Heart left ventricle (tissue), 16 donors: ENCODE data around the gene OR2T35. TPM values are rescaled to one million over a fixed set of nuclear protein-coding genes. Genes with fewer than 3 reads are reported as not detected.

Experiments used
- ATAC-seq, 4 donors: fragments of 200-7000 bp; cut with Tn5 transposase; one replicate each; pipeline ENCODE4 v1.9.1; 2020 to 2022; ENCODE audit warnings: moderate library complexity in 4 of 4, mild to moderate bottlenecking in 3 of 4, moderate number of reproducible peaks in 1 of 4
- DNase-seq, 5 donors: peaks; one replicate each; pipeline ENCODE4 v3.0.0-alpha.2; 2020
- H3K27ac ChIP-seq, 12 donors: fragments of 200-600 bp; sonication (generic) in 4 of 12; one replicate each; pipeline versions ENCODE4 v1.5.0 to v1.8.0; 2016 to 2022; ENCODE audit warnings: mild to moderate bottlenecking in 2 of 12
- H3K27me3 ChIP-seq, 9 donors: fragments of 200-600 bp; sonication (generic) in 2 of 9; one replicate each; pipeline versions ENCODE4 v1.5.1 to v1.8.0; 2016 to 2022; ENCODE audit warnings: mild to moderate bottlenecking in 3 of 9
- H3K36me3 ChIP-seq, 9 donors: fragments of 200-600 bp; sonication (generic) in 2 of 9; one replicate each; pipeline versions ENCODE4 v1.5.0 to v1.8.0; 2018 to 2022; ENCODE audit warnings: mild to moderate bottlenecking in 2 of 9
- H3K4me1 ChIP-seq, 12 donors: fragments of 200-600 bp; sonication (generic) in 4 of 12; one replicate each; pipeline versions ENCODE4 v1.5.0 to v1.8.0; 2016 to 2022; ENCODE audit warnings: mild to moderate bottlenecking in 3 of 12
- H3K4me3 ChIP-seq, 12 donors: fragments of 200-600 bp; sonication (generic) in 4 of 12; one replicate each; pipeline versions ENCODE4 v1.5.0 to v1.8.0; 2017 to 2022; ENCODE audit warnings: mild to moderate bottlenecking in 9 of 12, moderate library complexity in 4 of 12
- H3K9me3 ChIP-seq, 12 donors: fragments of 200-600 bp; sonication (generic) in 4 of 12; one replicate each; pipeline versions ENCODE4 v1.5.0 to v1.8.0; 2016 to 2022; ENCODE audit warnings: mild to moderate bottlenecking in 1 of 12
- POLR2A ChIP-seq, 2 donors: fragments of 450-650 bp; IDR thresholded peaks; one replicate each; pipeline ENCODE4 v1.6.1; 2017; ENCODE audit warnings: antibody characterized with exemption in 2 of 2, mild to moderate bottlenecking in 2 of 2, moderate library complexity in 2 of 2
- WGBS, 4 donors: extraction: QIAGEN DNeasy Blood & Tissue Kit in 2 of 4; methylation state at CpG; one replicate each; pipeline versions ENCODE4 v1.1.5 to v1.1.7; 2013 to 2018; 5-methylcytosine and 5-hydroxymethylcytosine counted together
- intact Hi-C, 10 donors: fragments of 100-400 bp; cut with DNase I; formaldehyde crosslinking; loops; one replicate each; pipeline versions ENCODE4 v1.11.1 to v1.14.2; 2022
- polyA plus RNA-seq, 2 donors: library from polyadenylated mRNA; stranded (reverse); fragments of 200-250 nt; gene quantifications; one replicate each; pipeline ENCODE4 v1.2.3, GENCODE V29; 2013
- total RNA-seq, 9 donors: library from RNA; depleted of rRNA in 2 of 9; stranded (reverse); fragments of >200 nt in 2 of 9; fragmentation: NEBNext Ultra II Directional in 3 of 9; extraction: Animal tissue kit (Norgen Biotek cat#: 25700) in 3 of 9; gene quantifications; one replicate each; pipeline versions ENCODE4 v1.1.0 to v1.2.4, GENCODE V29; 2016 to 2023
- TF ChIP-seq, protein P1 (sequence below), 12 donors: fragments of 200-600 bp; sonication (generic) in 4 of 12; IDR thresholded peaks; one replicate each; pipeline versions ENCODE4 v1.5.0 to v1.8.0; 2018 to 2022; ENCODE audit warnings: antibody characterized with exemption in 12 of 12, mild to moderate bottlenecking in 5 of 12
- donor health status: ischemic (EF 13 %, LVEDD 7.1; RV severe dilation, severe dysfunction).
- donor health status: healthy with polysubstance abuse.
- donor health status: DM: no; HTN: yes; CAD: no.
- donor health status: DM: no; HTN: no; CAD: no.
- donor health status: ischemic (EF 25% LVEDD 6.9; RV normal size, moderate dysfunction).
- donor health status: ischemic (EF 25% LVEDD 5.7; RV mildly dilated, moderate dysfunction).
- donor health status: healthy.
- donor health status: DM: yes; HTN: yes; CAD: no.
- donor health status: ischemic (EF 35%, LVEDD 5.7; RV mildly dilated, moderate dysfunction).
- donor health status: nonischemic (EF 11% LVEDD 7.7; RV severe dilation, severe dysfunction).
- donor health status: DM: yes; HTN: yes; CAD: no.
- donor health status: PGD.
- donor health status: ischemic (EF 29% LVEDD 5.4; RV normal size, mild dysfunction).
- donor health status: nonischemic (EF 23%, LVEDD 6.1; RV moderate dilation, normal function).

Gene OR2T35
- total and polyA plus RNA-seq, 11 donors: not detected

DNA sequence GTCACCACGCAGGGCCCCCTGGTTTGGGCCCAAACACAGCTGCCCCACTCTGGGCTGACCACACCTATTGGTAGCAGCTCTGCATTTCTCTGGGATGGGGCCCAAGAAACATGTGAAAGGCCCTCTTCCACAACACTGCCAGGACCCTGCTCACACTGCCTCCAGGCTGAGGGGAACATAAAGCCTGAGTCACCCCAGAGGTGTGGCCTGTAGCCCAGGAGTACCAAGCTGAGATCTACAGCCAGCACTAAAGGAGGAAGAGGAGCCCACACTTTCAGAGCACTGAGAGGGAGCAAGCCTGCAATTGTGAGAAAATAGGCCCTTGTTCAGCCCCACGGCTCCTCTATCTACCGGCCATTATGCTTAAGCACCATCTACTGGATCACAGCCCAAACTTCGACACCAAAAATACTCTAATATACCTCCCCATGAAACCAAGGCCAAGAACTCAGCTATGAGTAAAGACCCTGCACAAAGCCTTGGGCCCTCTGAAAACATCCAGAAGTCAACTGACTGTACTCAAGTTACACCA lies 33.1 kb downstream of the OR2T35 start:
- WGBS, 4 donors: 61 to 70% (median 65%) methylated on average over 4 of the region's 4 CpGs
- H3K9me3 ChIP-seq: no peaks in the 10 kb centered on the region
- H3K27ac ChIP-seq: no peak overlapping the region
- H3K4me1 ChIP-seq: no peaks in the 10 kb centered on the region
- H3K36me3 ChIP-seq: no peaks in the 10 kb centered on the region
- peaks cover 0 to 6% (median 0%) of the 10 kb centered on the region in 9 donors for H3K27me3 ChIP-seq
- H3K4me3 ChIP-seq: no peak overlapping the region
- no peak for TF ChIP-seq POLR2A (IDR thresholded peaks at IDR 0.05)
- TF ChIP-seq, protein P1, sequence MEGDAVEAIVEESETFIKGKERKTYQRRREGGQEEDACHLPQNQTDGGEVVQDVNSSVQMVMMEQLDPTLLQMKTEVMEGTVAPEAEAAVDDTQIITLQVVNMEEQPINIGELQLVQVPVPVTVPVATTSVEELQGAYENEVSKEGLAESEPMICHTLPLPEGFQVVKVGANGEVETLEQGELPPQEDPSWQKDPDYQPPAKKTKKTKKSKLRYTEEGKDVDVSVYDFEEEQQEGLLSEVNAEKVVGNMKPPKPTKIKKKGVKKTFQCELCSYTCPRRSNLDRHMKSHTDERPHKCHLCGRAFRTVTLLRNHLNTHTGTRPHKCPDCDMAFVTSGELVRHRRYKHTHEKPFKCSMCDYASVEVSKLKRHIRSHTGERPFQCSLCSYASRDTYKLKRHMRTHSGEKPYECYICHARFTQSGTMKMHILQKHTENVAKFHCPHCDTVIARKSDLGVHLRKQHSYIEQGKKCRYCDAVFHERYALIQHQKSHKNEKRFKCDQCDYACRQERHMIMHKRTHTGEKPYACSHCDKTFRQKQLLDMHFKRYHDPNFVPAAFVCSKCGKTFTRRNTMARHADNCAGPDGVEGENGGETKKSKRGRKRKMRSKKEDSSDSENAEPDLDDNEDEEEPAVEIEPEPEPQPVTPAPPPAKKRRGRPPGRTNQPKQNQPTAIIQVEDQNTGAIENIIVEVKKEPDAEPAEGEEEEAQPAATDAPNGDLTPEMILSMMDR (IDR thresholded peaks at IDR 0.05): no peak
- no peak for ATAC-seq
- DNase-seq: no peak
- intact Hi-C loops: no loop called here

DNA sequence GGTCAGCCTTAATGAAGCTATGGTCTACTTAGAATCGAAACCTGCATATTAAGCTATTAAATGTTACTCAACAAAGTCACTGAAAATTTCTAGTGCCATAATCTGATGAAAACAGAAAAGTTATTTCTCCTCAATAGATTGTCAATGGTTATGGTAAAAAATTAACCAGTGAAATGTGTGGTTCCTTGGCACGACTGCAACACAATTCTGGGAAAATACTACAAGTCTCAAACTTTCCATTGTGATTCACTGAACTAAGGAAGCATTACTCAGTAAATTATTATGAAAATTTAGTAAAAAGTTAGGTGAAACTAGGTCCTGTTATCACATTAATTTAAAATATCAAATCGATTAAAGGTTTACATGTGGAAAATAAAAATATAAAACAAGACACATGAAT lies 34.8 kb downstream of the OR2T35 start:
- Histone ChIP-seq H3K4me3 (no peak overlapping the region), H3K9me3 (no peaks in the 10 kb centered on the region), H3K27ac (no peak overlapping the region), H3K27me3 (peaks cover 0 to 6% (median 0%) of the 10 kb centered on the region in 9 donors), H3K4me1 (no peaks in the 10 kb centered on the region), H3K36me3 (no peaks in the 10 kb centered on the region)
- ATAC-seq (no peak), DNase-seq (no peak)
- no peak for TF ChIP-seq POLR2A (IDR thresholded peaks at IDR 0.05)
- 36 to 51% (median 43%) methylated on average over 3 of the region's 3 CpGs for WGBS, 4 donors
- intact Hi-C loops: no loop called here

DNA sequence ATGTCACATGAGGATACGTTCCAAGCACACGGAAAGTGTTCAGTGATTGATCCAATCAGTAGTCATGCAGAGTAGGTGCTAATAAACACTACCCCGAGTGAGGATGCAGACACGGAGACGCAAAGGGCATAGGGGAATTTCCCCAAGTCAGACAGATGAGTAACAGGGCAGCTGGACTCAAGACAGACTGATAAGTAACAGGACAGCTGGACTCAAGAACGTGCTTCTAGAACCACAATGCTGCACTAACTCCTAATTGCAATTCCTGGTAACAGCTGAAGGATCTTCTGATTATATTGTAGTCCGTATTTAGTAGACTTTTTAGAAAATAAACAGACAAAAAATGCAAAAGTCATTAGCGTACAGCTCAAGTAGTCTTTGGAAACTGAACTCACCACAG lies 45.7 kb downstream of the OR2T35 start:
- H3K4me1 ChIP-seq: no peaks in the 10 kb centered on the region
- H3K27ac ChIP-seq: no peak overlapping the region
- no peaks in the 10 kb centered on the region for H3K27me3 ChIP-seq
- ATAC-seq: no peak
- no peak for DNase-seq
- intact Hi-C loops: no loop called here
- no peak for TF ChIP-seq POLR2A (IDR thresholded peaks at IDR 0.05)
- TF ChIP-seq, protein P1 (IDR thresholded peaks at IDR 0.05): no peak
- 67 to 77% (median 69%) methylated on average over 8 of the region's 8 CpGs for WGBS, 4 donors
- H3K9me3 ChIP-seq: peaks cover 0 to 3% (median 0%) of the 10 kb centered on the region in 12 donors
- H3K36me3 ChIP-seq: no peaks in the 10 kb centered on the region
- no peak overlapping the region for H3K4me3 ChIP-seq

DNA sequence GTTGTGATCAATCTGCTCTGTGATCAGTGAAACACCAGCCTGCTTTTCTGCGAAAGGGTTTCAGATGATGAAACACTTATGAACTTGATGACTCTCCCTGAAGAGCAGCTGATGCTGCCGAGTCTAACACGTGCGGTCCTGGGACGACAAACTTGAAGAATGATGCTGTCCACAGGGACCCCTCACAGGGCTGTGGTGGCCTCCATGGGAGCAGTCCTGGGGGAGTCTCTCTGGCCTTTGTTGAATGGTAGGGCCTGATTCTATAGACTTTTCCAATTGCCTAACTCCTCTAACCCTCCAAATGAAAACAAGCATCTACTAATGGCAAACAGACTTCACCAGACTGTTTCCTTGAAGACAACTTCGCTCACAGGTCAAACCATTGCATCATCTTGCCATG lies 47.5 kb downstream of the OR2T35 start, which contains the start of gene OR2T10:
Gene OR2T10, minus strand, starts transcription at position 112 of the 400 bp plus-strand sequence. CDS start 3,932 bp downstream, outside the sequence.
- no peak for DNase-seq
- intact Hi-C loops: no loop called here
- WGBS, 4 donors: 81 to 95% (median 84%) methylated on average over 6 of the region's 6 CpGs
- Histone ChIP-seq H3K9me3 (no peaks in the 10 kb centered on the region), H3K27ac (no peak within 1 kb of the TSS), H3K36me3 (no peaks in the 10 kb centered on the region), H3K4me3 (no peak within 1 kb of the TSS), H3K4me1 (no peaks in the 10 kb centered on the region), H3K27me3 (no peaks in the 10 kb centered on the region)
- no peak for ATAC-seq
- TF ChIP-seq, protein P1 (IDR thresholded peaks at IDR 0.05): no peak
- no peak for TF ChIP-seq POLR2A (IDR thresholded peaks at IDR 0.05)

DNA sequence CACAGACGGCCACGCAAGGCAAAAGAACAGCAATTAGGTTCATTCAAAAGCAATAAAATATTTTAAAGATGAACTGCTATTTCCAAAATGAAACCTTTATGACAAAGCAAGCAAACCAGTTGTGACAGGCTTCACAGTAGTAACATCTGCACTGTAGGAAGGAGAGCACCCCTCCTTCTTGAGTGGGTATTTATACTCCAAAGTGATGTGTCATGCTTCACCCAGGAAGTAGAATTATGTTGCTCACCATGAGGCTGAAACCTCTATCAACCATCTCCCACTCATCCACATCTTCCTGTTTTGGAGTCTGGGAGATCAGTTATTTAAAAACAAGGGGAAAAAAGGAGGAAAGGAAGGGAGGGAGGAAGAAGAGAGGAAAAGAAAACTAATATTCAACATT lies 48.5 kb downstream of the OR2T35 start:
- Histone ChIP-seq H3K27me3 (no peaks in the 10 kb centered on the region), H3K9me3 (no peaks in the 10 kb centered on the region), H3K4me3 (no peak overlapping the region), H3K36me3 (no peaks in the 10 kb centered on the region), H3K4me1 (no peaks in the 10 kb centered on the region), H3K27ac (no peak overlapping the region)
- WGBS, 4 donors: 71 to 80% (median 78%) methylated on average over 2 of the region's 2 CpGs
- TF ChIP-seq POLR2A (IDR thresholded peaks at IDR 0.05): no peak
- TF ChIP-seq, protein P1 (IDR thresholded peaks at IDR 0.05): no peak
- ATAC-seq: no peak
- DNase-seq: no peak
- intact Hi-C loops: no loop called here
